Stimulated activated CD4-positive, alpha-beta T cell treated with anti-CD3 and anti-CD28 coated beads, Interleukin-12 subunit alpha, Interleukin-12 subunit beta, amount 100 ng/mL, for 4 hours (primary cell): ENCODE results near the gene KCNQ1.
"Not testable (repeated sequence)": the region's sequence is repeated elsewhere in the genome, so short reads cannot be mapped to it uniquely, and the experiment has no call there.

ENCODE experiments used
- DNase-seq: peaks from one replicate; pipeline ENCODE4 v3.0.0-alpha.2; 2020

Gene KCNQ1

GRCh38 chr11:2631161-2631560 is 186.4 kb downstream of the KCNQ1 start:
- no peak for DNase-seq

DNA sequence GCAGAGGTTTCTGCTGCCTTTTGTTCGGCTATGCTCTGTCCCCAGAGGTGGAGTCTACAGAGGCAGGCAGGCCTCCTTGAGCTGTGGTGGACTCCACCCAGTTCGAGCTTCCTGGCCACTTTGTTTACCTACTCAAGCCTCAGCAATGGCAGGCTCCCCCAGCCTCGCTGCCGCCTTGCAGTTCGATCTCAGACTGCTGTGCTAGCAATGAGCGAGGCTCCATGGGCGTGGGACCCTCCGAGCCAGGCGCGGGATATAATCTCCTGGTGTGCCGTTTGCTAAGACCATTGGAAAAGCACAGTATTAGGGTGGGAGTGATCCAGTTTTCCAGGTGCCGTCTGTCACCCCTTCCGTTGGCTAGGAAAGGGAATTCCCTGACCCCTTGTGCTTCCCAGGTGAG is 195.0 kb downstream of the KCNQ1 start:
- DNase-seq: not testable (repeated sequence)

- no peak for DNase-seq
Observed at GRCh38 chr11:2641623-2642022, 196.8 kb downstream of the KCNQ1 start.

DNA sequence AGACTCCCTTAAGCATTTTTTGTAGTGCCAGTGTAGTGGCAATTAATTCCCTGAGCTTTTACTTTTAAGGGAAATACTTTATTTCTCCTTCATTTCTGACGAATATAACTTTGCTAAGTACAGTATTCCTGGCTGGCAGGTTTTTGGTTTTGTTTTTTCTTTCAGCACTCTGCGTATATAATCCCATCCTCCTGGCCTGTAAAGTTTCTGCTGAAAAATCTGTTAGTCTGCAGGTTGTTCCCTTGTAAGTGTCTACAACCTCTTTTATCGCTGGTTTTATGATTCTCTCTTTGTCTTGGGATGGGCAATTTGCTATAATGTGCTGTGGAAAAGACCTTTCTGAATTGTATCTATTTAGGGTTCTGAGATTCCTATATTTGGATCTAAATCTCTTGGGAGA is 198.9 kb downstream of the KCNQ1 start:
- no peak for DNase-seq

DNA sequence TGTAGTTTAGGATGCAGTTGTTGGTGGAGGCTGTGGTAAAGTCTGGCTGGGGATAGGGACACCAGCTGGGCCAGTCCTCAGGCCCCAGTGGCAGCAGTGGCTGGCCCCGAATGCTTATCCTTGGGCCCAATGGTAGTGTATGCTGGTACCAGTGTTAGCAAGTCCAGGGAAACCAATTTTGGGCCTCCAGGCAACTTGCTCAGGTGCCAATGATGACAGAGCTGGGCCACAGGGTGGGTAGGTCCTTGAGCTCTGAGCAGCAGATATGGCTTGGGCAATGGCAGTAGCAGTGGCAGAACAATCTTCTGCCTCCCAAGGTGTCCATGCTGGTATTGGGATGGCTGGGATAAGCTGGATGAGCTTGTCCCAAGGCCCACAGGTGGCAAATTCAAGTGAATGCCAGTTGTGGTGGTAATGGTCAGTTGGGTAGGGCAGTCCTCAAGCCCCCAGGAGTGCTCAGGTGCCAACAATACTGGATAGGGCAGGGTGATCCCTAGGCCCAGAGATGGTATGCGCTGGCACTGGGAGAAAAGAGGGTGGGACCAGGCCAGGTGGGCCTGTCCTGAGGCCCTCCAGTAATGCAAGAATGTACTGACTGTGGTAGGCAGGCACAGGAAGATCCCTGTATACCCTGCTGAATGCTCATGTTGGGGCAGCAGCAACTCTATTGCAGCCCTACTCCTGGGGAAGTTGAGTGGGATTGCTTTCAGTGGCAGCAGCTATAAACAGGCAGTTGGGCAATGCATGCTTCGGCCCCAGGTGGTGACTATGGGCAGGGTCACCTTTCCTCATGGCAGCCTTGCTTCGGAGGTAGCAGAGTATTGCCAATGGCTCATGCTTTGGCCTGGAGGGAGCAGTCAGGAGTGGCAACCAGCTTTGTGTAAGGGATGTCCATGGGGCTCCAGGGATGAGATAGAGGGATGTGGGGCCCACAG is 200.3 kb downstream of the KCNQ1 start:
- DNase-seq: no peak

GRCh38 chr11:2645779-2646118 is 200.9 kb downstream of the KCNQ1 start:
- DNase-seq: no peak

DNA sequence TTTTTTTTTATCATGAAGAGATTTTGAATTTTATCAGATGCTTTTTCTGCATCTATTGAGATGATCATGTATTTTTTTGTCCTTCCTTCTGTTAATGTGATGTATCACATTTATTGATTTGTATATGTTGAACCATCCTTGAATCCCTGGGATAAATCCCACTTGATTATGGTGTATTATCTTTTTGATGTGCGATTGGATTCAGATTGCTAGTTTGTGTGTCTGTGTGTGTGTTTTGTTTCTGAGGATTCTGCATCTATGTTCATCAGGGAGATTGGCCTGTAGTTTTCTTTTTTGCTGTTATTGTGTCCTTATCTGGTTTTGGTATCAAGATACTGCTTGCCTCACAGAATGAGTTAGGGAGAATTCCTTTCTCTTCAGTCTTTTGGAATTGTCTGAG is 202.4 kb downstream of the KCNQ1 start:
- DNase-seq: no peak

DNA sequence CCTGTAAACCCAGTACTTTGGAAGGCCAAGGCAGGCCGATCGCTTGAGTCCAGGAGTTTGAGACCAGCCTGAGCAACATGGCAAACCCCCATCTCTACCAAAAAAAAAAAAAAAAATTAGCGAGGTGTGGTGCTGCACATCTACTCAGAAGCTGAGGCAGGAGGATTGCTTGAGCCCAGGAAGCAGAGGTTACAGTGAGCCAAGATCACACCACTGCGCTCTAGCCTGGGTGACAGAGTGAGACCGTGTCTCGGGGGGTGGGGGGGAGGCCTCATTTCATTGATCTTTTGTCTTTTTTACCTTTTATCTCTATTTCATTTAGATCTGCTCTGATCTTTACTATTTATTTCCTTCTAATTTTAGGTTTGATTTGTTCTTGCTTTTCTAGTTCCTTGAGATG is 203.1 kb downstream of the KCNQ1 start:
- no peak for DNase-seq

DNA sequence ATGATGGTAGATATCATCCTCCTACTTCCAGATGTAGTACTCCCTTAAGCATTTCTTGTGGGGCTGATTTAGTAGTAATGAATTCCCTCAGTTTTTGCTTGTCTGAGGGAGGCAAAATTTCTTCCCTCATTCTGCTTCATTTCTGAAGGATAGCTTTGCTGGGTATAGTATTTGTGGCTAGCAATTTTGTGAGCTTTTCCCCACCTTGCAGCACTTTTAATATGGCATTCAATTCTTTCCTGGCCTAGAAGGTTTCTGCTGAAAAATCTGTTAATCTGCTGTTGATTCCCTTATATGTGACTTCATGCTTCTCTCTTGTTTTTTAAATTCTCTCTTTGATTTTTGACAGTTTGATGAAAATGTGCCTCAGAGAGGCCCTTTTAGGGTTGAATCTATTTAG is 204.6 kb downstream of the KCNQ1 start:
- DNase-seq: no peak

GRCh38 chr11:2649848-2650247 is 205.0 kb downstream of the KCNQ1 start:
- no peak for DNase-seq

DNA sequence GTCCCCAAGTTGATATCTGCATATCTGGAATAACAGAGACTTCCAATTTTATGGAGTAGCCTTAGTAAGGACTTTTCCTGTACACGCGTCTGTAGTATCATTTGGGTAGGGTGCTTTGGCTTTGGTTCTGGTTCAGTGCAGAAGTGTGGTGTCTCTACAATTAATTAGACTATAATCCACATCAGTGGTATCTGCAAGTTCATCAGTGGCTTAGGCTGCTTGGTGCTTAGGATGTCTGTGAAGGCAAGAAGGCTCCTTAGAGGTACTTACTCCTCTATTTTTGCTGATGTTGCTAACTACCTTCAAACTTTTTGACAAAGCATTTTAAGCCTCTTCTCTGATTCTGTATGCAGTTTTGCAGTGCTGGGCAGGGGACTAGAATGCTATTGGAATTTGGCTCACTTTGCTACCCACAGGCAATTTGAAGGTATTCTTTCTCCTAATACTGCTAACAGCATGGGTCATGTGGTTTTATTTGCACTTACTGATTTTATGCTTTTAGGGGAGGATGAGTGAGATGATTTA is 205.6 kb downstream of the KCNQ1 start:
- DNase-seq: no peak

DNA sequence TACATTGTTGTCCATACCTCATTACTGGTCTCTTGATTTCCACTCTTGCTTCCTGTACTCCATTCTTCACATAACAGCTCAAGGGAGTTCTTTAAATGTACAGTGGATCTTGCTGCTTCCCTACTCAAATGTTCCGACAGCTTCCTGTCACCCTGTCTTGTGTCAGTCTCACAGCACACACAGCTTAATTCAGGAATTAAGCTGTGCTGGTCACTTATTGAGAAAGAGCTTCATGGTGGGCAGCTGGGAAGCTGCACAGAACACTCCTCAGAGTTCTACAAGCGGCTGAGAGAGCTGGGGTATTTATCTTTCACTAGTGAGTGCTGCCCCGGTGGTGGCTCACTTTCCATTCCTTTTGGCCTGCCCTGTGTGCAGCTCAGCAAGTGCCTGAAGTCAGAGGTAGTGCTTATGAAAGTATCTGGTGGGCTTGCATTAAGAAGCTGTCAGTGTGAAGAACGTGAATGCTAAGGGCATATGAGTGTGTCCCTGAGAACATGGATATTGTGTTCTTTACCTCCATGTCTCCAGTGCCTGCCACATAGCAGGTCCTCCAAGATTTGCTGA is 206.3 kb downstream of the KCNQ1 start:
- DNase-seq: no peak

- DNase-seq: no peak
Observed at GRCh38 chr11:2651826-2652271, 207.0 kb downstream of the KCNQ1 start.

DNA sequence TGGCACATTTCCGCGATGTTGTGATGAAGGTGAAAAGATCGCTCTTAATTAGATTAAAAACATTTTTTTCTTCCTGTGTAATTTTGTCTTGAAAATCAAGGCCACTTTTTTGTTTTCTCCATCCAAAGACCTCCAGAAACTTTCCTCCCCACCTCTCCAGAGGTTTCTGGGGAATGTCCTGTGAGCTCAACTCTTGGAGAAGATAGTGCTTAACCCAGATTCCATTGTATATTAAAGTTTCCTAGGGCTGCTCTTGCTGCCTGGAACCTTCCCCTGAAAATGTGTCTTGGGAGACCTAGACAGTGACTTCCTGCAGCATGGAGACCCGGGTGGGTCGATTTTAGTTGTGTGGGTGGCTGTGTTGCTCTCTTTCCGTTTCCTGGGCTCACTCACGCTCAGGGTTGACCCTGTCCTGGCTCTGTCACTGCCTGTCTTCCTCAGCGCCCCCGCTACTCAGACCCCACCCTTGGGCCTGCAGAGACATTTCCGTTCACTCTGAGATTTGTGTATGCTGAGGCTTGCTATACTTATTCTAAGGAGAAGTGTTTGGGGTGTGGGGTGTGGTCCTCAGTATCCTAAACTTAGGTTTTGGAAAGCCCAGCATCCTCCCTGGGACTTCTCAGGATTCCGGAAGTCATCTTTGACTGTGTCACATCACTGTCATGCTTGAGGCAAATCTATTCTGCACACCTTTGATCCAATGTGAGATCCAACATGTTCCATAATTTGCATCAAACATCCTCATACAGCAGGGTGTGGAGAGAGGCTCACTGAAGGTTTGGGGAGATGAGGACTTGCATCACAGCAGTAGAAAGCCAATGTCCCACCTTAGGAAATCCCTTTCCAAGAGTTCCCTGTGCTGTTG is 207.8 kb downstream of the KCNQ1 start:
- DNase-seq: no peak

DNA sequence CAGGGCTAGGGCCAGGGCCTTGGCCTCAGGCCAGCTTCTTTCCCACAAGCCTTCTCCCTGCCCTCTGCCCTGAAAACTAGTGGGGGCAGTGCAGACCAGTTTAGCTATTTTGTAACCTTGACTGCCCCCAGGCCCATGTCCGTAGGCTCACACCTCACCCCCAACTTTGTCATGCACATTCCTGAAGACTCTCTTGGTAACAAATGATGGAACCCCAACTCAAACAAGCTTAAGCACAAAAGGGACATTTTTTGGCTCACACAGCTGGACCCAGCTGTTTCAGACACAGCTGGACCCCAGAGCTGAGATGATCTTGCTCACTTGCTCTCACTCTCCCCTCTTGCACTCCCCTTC is 208.4 kb downstream of the KCNQ1 start:
- no peak for DNase-seq

GRCh38 chr11:2653930-2654739 is 209.3 kb downstream of the KCNQ1 start:
- no peak for DNase-seq

DNA sequence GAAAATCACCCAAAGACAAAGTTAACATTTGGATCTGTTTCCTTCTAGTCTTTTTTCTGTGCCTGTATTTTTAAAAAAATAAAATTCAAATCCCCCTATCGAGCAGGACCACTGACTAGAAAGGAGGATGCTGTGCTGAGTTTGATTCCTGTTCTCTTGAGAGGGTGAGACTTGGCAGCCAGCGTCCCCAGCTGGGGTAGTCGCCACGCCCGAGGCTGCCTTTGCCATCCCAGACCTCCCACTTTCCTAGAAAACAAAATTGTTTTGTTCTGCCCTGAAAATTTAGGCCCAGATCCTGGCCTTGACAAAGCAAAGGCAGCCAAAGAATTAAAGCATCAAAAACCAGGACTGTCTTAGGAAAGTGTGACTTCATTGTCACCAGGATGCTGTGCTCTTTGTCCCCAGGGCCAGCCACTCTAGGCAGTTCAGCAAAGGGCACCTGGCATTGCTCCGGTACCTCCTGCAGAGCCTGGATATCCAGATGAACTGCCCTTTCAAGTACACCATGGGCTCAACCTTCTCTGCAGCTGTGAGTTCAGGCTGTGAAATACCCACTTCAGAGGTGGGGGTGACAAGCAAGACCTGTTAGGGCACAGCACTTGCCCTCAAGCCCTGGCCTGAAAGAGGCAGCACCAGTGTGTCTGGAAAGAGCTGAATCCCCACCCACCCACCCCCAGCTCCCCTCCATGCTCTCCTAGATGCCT is 210.4 kb downstream of the KCNQ1 start:
- DNase-seq: no peak

- no peak for DNase-seq
Observed at GRCh38 chr11:2655834-2656622, 211.2 kb downstream of the KCNQ1 start.

DNA sequence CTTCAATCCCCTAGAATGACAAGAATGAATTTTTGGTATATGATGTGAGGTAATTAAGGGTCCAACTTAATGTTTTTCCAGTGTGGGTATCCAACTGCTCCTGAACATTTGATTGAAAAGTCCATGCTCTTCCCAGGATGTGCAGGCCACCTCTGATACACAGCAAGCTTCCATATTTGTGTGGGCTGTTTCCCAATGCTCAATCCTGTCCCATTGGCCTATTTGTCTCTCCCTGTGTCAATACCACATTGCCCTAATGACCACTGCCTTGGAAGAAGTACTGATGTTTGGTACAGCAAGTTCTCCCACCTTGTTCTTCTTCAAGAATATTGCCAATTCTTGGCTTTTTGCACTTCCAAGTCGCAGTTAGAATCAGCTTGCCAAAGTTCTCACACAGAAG is 212.1 kb downstream of the KCNQ1 start:
- DNase-seq: no peak

DNA sequence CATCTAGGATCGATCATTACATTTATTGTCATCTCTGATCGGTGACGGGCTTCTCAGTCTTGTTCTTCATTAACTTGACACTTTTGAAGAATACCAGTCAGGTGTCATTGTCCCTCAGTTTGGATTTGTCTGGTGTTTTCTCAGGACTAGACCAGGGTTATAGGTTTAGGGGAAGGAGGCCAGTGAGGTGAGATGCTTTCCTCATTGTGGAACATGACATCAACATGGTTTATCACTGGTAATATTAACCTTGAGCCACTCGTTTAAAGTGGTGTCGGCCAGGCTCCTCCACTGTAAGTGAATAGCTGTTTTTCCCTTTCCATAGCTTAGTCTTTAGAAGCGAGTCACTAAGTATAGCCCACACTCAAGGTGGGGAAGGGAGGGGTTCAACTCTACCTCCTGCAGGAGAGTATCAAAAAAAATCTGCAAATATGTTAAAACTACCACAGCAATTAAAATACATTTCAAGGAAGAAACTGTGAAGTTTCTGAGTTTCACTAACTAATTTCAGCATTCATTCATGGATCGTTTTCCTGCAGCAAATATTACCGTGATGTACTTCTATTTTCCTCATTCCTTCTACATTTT is 213.0 kb downstream of the KCNQ1 start:
- DNase-seq: no peak
